Activated CD8-positive, alpha-beta memory T cell treated with anti-CD3 and anti-CD28 coated beads for 48 hours (primary cell): Measurements from ENCODE around the gene ELP4.
"Not testable (repeated sequence)": the region's sequence is repeated elsewhere in the genome, so short reads cannot be mapped to it uniquely, and the experiment has no call there.

Experiments
- DNase-seq, 3 experiments: peaks; one replicate each; pipeline ENCODE4 v3.0.0-alpha.2; 2020; ENCODE audit warnings: low read depth in 2 of 3, low spot score in 2 of 3

ELP4 gene, protein sequence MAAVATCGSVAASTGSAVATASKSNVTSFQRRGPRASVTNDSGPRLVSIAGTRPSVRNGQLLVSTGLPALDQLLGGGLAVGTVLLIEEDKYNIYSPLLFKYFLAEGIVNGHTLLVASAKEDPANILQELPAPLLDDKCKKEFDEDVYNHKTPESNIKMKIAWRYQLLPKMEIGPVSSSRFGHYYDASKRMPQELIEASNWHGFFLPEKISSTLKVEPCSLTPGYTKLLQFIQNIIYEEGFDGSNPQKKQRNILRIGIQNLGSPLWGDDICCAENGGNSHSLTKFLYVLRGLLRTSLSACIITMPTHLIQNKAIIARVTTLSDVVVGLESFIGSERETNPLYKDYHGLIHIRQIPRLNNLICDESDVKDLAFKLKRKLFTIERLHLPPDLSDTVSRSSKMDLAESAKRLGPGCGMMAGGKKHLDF

DNA sequence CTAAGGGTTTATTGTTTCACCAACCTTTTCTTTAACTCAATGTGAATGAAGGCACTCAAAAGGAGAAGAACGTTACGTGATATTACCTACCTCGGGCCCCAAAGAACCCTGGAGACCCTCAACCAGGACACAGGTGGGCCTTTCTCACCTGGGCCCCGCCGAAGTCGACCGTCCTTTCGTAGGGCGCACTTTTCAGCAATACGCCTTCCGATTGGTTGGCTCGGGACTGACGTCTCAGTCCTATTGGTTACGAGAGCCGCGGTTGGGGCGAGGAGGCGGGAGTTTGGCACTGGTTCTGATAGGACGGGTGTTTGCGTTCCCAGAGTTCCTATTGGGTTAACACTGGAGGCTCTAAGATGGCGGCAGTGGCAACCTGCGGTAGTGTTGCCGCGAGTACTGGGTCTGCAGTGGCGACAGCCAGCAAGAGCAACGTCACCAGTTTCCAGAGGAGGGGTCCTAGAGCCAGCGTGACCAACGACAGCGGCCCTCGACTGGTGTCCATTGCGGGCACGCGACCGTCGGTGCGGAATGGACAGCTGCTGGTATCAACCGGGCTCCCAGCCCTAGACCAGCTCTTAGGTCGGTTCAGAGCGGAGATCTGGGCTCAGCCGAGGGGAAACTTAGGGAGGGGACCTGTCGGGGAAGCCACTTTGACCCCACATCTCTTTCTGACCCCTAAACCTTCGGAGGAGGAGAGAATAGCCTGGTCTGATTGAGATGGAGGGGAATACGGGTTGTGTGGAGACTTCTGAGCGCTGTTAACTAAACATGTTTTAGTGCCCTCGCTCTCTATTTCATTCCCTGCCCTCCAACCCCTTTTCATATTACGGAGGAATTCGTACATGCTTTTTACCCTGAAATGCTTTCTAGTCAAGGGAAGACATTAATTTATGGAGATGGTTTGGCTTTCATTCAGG is at the start of gene ELP4, which contains the start of gene IMMP1L:
Gene ELP4, plus strand, starts transcription at position 339 of the 917 bp plus-strand sequence. Its CDS starts 18 bp downstream, at position 357.
Gene IMMP1L, minus strand, starts transcription at position 194 of the 917 bp plus-strand sequence. CDS start 46,346 bp downstream, outside the sequence.
- peak; percentile 69 to 83 (median 81) for DNase-seq

DNA sequence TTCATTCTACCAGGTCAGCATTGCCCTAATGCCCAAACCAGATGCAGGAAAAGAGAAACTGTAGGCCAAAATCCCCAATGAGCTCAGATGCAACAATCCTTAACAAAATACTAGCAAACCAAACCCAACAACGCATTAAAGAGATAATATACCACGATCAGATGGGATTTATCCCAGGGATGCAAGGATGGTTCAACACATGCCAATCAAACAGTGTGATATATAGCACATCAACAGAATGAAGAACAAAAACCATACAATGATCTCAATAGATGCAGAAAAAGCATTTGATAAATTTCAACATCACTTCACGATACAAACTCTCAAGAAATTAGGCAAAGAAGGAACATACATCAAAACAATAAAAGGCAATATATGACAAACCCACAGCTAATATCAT is 45.1 kb upstream of the ELP4 start:
- DNase-seq = no peak

DNA sequence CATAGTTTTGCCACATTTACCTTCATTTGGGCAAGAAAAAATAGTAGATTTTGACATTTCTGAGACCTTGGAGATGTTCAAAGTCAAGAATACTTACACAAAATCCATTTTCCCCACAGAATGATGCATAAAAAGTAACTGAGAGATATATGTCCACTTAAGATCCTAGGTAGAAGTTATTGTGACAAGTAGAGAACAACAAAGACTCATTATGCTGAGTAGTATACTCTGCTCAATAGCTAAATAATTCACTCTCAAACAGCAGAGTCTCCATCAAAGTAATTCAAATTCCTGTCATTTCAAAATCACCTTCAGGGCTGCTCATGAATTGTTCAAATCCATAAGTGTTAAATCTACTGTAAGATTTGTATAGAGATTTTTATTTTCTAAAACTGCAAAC is 35.5 kb upstream of the ELP4 start:
- DNase-seq = no peak

DNA sequence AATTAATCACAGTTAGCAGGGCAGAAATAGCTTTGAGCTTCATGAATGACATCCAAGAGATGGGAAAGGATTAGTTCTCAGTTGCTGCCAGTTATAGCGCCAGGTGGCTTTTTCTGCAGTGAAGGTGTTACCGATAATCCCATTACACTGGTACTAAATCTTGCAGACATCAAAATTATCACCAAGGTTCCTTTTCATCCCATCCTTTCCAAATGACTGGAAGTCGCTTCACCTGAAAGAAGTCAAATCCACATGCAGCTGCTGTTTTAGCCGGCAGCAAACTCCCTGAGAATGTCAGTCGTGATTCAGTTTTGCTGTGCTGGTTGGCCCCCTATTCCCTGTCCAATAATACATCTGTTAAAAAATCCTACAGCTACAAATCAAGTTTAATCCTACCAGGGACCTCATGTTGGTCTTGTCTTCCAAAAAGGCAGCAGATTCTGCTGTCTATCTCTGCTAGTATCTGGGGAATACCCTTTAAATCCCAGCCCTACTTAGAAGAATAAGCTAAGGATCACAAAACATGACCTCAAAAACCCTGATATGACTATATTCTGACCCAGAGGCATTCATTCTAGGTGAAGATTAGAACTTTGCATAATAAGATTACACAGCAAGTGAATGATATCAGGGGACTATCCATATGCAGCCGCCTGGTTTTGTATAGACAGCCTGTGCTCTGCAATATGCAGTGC is 31.9 kb upstream of the ELP4 start:
- no peak for DNase-seq

DNA sequence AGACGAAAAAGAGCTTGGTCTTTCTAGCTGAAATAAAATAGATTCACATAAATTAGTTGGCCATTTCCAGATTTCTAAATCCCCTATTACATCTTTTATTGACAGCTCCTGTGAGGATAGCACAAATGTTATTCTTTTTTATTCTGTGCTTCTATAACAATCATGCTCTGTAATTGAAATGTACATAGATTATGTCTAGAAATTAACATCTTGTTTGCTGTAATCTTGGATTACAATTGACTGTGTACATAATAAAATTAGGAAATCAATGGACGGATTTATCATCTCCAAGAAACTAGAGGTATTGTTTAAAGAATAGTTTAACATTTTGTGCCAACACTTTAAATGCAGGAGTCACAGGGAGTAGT is 31.4 kb upstream of the ELP4 start:
- DNase-seq = no peak

DNA sequence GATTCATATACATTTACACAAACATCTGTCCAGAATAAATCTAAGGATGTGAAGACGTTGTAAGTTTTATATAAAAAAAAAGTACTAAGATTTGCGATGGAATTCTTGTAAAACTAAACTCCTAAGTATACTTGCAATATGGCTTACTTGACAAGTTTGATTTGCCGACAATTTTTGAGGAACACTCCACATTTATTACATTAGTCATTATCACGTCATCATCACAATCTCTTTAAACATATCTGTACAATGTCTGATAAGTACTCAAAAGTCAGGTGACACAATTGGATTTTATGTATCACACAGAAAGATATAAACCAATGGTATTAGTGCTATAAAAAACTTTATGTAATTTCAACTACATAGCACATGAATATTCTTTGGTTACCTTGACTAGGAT is 30.5 kb upstream of the ELP4 start:
- DNase-seq = no peak

DNA sequence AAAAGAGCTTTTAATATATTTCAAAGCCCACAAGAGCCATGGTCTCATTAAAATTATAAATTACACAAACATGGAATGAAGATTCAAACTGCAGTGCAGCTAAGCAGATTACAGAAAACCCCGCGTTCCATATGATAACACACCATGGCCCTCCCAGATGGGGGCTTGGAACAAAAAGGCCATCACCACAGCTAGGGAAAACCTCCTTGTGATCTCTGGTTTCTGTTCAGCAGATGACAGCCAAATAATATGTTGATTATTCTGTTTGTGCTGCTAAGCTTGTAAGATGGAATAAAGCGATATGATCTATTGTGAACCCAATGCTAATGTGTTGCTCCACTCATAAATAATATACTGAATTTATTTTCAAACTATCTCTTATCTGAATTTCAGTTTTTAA is 28.6 kb upstream of the ELP4 start:
- no peak for DNase-seq

DNA sequence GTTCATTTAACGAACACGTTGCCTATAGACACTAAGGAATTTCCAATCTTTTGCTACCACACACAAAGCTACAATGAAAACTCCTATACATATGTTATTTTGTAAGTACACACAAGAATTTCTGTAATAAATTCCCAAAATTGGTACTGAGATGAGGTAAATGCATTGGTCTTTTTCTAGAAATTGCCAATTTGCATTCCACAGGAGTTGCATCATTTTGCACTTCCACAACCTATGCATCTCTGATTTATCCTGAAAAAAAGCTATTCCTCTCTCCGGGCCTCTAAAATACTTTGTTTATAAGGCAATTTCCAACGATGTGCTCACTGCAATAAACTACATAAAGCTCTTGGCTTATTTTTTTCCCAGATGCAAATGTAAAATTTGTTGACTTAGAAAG is 25.1 kb upstream of the ELP4 start:
- no peak for DNase-seq

DNA sequence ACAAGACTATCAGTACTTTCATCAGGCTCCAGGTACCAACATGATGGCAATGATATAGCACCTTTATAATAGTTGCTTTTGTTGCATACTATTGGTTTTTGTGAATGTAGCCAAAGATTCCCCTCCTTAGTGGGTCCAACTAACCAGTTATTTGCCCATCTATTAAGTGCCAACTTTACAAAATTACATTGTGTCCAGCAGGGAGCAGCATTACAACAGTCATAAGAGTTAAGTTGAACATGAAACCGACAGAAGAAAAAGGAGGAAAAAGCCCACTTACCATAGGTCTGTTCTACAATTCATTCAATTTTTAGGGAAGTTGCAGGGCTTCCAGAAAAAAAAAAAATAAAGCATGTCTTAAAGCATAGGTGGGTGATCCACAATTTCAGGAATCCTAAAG is 21.7 kb upstream of the ELP4 start:
- DNase-seq = no peak

DNA sequence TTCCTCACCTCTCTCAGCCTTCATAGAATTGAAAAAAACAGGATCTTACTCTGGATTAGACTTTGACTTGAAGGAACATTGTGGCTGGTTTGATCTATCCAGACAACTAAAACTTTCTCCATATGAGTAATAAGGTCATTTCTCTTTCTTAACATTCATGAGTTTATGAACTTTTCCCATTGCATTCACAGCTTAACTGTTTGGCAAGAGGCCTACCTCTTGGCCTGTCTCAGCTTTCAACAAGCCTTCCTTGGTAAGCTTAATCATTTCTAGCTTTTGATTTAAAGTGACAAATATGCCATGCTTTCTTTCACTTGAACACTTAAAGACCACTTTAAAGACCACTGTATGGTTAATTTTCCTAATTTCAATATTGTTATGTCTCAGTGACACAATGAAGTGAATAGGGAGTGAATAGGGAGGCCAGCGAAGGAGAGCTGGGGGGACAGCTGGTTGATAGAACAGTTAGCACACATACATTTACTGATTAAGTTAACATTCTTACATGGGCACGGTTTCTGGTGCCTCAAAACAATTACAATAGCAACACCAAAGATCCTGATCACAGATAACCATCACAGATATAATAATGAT is 17.1 kb upstream of the ELP4 start:
- DNase-seq = no peak

DNA sequence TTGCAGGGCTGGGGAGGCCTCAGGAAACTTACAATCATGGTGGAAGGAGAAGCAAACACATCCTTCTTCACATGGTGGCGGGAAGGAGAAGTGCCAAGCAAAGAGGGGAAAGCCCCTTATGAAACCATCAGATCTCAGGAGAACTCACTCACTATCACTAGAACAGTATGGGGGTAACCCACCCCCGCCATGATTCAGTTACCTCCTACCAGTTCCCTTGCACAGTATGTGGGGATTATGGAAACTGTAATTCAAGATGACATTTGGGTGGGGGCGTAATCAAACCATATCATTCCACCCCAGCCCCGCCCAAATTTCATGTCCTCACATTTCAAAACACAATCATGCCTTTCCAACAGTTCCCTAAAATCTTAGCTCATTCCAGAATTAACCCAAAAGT is 16.3 kb upstream of the ELP4 start:
- DNase-seq = no peak

DNA sequence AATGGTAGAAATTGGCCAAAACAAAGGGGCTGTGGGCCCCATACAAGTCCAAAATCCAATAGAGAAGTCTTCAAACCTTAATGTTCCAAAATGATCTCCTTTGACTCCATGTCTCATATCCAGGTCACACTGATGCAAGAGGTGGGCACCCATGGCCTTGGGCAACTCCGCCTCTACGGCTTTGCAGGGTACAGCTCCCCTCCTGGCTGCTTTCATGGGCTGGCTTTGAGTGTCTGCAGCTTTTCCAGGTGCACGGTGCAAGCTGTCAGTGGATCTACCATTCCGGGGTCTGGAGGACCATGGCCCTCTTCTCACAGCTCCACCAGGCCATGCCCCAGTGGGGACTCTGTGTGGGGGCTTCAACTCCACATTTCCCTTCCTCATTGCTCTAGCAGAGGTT is 15.8 kb upstream of the ELP4 start:
- DNase-seq = not testable (repeated sequence)

DNA sequence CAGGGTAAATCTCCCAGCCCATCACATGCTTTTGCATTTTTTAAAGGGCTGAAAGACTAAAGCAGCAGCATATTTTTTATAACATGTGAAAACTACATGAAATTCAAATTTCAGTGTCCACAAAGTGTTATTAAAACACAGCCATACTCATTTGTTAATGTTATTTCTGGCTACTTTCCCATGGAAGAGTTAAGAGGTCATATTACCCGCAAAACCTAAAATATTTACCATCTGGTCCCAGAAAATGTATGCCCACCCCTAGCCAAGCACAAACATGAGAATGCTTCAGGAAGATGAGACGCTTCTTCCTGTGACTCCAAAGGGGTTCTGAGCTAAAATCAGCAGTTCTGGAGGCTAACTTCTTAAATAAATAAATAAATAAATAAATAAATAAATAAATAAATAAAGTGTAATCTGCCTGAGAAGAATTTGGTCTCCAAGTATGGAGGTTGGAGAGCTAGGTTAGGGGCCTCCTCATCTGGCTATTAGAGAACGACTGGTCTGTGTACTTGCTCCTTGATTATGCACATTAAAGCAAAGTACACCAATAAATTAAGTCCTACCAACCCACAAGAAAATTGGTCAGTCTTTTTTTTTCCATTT is 9.9 kb upstream of the ELP4 start:
- no peak for DNase-seq

DNA sequence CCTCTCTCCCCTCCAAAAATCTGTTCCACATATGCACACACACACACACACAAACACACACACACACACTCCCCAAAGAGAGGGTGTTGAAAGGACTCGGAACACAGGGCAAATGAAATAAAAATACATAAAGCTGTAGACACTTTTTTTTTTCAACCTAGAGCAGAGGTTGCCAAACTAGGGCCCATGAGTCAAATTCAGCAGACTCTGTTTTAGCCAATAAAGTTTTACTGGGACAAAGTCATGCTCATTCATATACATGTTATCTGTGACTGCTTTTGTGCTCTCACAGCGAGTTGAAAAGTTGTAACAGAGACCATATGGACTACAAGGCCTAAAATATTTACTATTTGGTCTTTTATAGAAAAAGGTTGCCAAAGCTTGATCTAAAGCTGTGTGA is 9.0 kb upstream of the ELP4 start:
- no peak for DNase-seq

DNA sequence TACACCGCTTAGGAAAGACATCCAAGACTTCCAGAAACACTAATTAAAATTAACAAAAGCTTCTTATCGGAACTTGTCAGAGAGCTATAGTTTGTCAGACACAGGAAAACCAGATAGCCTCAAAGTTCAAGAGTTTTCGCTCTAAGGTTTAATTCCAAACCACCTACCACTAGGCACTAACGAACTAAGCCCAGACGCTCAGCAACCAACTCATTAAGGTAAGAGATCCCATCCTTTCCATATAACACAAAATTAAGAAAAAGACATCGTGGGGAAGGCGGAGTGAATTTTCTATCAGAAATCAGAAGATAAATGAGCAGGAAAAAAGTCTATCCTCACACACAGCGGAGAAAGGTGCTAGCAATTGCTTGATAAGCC is 527 bp upstream of the ELP4 start:
- no peak for DNase-seq

DNA sequence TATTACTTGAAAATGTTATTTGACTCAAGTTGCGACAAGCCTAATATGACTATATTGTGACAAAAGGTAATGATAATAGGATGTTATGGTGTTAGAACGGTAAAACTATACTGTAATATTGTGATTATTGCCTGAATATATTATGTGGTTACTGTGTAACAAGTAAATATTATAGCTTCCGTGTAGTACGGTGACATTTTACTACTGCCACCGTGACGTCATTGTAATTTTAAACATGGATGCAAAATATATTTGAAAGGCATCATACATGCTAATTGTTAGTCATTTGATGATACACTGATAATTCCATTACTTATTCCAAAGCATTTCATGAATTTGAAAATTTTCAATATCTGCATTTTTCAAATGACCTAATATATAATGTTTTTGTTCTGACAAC is 2.5 kb downstream of the ELP4 start:
- no peak for DNase-seq

DNA sequence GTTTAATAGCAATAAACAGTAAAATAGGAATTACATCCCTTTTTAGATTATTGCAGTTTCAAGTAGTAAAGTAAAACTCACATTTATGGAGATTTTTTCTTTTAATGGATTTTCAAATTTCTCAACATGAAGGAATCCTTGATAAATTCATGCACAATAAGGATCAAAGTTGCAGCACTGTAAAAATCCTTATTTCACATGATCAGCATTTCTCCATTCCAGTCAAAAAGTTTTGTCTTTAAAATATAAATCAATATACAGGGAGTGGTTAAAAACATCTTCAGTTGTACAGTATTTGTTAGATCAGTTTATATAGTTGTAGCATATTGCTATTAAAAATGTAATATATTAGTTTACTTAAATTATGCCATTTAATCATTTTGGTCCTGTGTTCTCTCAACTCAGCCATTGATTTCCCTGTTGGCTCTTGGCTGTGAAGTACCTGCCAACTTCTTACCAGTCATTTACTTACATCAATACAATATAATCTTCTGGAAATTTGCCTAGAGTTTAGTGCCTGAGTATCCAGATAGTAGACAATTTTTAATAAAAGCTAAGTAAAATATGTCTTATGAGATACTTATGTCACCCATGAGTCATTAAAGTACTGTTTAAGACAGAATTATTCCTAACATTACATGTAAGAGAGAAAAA is 12.1 kb downstream of the ELP4 start:
- DNase-seq = no peak

DNA sequence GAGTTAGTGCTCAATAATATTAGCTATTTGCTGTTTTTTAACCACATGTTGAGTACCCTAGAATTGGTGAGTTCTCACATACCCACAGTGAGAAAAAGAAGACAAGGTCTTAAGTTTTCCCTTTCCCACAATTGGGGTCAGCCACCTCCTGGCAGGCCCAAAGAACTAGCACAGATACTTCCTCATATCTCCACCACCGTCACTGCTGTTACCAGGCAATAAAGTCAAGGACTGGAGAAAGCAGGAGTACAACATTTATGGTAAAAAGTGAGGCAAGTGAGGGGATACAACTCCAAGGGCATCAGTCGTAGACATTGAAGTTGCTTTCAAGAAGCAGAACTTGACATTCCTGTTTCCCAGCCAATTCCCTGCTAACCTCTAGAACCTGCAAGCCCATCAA is 19.6 kb downstream of the ELP4 start:
- no peak for DNase-seq

DNA sequence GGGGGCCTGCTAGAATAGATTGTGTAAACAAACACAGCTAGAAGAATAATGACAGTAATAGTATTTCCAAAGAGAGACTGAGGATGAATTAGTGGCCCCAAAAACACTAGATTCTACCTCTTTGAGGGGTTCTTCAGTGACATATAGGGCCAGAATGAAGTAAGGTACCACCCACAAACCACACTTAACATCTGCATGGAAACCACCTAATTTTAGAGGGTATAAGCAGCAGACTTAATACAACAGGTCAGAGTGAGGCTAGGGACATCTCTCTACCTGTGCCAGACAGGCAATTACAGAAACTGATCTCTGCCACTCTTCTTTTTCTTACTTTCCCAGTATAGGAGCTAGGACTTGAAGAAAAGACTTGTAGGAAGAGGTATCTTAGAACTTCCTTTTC is 20.1 kb downstream of the ELP4 start:
- DNase-seq = no peak

DNA sequence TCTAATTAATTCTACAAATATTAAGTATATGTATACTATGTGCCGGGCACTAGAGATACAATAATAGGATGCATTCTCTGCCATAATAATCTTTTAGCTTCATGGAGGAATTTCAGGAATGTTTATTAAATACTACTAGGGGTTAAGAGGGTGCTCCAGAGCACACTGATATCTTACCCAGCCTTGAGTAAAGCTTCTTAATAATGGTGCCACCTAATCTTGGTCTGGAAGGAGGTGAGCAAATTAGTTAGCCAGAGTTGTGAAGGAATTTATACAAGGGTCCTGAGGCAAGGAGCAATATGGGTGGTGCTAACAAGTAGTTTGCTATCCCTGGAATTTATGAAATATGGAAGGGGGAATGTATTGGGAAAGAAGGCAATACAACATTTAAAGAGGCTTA is 21.7 kb downstream of the ELP4 start:
- no peak for DNase-seq
